ENCODE results near the gene CCDC144A.
"Not testable (repeated sequence)": the region's sequence is repeated elsewhere in the genome, so short reads cannot be mapped to it uniquely, and the experiment has no call there.

The CCDC144A gene

DNA sequence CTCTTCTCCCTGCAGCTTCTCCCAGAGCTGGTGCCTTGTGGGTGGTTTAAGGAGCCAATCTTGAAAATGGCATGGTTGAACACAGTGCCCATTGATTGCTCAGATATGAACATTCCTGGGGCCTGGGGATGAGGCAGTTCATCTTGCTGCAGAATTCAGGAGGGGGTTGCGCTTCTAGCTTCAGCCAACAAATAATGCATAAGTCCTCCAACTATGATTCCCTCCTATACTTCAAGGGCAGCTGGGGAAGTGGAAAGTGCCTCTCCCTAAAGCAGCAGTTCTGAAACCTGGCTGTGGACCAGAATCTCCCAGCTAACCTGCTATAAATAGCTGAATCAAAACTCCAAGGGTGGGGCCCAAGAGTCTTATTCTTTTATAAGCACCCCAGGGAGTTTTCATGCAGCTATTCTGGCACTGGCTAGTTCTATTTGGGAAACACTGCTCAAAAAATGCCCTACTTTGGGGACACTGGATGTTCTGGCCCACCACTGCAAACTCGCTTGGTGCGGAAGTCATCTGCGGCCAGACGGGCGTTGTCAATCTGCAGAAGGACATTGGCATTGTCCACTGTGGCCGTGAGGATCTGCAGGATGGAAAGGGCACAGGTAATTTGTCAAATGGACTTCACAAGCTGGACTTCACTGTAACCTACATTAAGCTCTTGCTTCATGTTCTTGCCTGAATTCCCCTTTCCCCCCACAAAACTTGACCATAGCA lies 130.3 kb downstream of the CCDC144A start:
- no peak for DNase-seq (ENCODE audit: low read depth)

DNA sequence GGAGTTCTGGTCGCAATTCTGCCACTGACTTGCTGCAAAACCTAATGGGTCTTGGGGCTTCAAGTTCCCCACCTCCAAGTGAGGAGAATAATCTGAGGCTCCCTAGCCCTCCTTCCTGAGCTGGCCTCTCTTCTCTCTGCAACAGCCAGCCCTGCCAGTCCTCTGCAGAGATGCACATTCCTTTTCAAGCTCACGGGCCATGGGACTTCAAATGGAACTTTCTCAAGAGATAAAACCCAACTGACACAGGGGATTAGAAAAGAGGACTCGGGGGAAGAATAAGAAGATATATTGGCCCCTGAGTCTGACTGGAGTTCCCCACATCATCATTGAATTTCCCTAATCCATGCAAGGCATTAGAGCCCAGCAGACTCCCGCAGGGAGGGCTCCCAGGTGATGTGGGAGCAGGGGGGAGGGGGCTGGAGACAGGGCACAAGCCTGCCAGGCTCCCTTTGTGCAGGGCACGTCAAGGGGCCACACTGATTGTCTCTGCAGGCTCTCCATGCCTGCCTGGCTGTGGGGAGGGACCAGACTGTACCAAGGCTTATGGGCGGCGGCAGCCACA lies 131.0 kb downstream of the CCDC144A start:
- no peak for DNase-seq (ENCODE audit: low read depth)

DNA sequence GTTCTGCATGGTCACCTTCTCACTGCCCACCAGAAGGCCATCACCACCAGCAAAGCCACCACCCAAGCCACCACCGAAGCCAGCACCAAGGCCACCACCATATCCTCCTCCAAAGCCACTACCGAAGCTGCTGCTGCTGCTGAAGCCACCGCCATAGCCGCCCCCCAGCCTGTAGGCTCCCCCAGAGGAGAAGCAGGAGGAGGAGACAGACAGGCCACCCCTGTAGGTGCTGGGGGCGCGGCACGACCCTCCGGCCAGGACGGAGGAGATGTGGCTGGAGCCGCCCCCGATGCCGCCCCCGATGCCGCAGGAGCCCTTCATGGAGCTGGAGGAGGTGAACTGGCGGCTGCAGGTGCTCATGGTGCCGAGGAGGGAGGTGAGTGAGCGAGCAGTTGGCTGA lies 132.1 kb downstream of the CCDC144A start:
- DNase-seq (ENCODE audit: low read depth): not testable (repeated sequence)

DNA sequence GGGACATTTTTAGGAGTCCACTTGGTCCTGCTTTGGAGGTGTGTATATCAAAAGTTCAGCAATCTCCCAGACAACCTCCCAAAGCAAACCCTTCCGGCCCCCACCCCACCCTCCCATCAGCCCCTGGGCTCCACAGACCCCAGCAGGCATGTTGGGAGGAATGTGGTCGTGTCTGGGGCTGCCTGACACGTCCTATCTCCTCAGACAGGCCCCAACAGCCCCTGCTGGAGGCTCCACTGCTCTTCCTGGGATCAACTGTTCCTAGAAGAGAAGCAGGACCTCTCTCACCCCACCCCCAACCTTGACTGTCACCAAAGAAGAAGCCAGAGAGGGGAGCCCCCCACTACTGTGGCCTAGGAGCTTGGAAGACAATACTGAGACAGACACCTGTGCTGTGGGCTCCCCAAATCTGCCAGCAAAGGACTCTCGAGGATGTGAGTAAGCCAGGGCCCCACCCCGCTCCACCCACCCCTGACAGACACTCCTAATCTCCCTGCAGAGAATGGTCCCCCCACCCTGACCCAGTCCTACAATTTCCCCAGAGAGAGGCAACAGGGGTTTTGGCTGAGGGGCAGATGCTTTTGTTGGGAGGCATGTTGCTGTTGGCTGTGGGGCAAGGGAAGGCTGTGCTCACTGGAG lies 133.8 kb downstream of the CCDC144A start:
- not testable (repeated sequence) for DNase-seq (ENCODE audit: low read depth)
